T-helper 2 cell treated with Interferon-gamma antibody and Interleukin-4, amounts not matched to agents 100 ng/mL and 5 ng/mL, for 36 hours (primary cell): Measurements from ENCODE around the gene MAP4K3. TPM values are rescaled to one million over a fixed set of nuclear protein-coding genes. Genes with fewer than 3 reads are reported as not detected.

ENCODE experiments used
- intact Hi-C: fragments of 100-400 bp; cut with micrococcal nuclease; formaldehyde crosslinking; loops from one replicate; pipeline ENCODE4 v1.15.1; 2023
- total RNA-seq: library from RNA; stranded (reverse); gene quantifications from 2 replicates; pipeline ENCODE4 v1.2.3, GENCODE V29; 2022

MAP4K3 gene
- total RNA-seq, 1 donor from 2014 or later, result 12.5 TPM

DNA sequence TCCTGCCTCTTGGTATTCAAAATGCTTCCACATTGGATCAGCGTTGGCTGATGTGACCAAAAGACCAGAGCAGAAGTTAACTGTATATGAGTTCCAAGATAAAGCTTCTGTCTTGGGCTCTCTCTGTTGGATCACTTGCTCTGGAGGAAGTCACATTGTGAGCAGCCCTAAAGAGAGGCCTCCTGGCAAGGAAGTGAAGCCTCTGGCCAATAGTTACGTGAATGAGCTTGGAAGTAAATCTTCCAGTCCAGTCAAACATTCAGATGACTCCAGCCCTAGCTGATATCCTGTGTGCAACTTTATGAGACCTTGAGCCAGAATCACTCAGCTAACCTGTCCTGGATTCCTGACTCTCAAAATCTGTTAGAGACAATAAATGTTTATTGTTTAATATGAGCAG, 125.6 kb downstream of the MAP4K3 start:
- intact Hi-C loops, result no loop called here

DNA sequence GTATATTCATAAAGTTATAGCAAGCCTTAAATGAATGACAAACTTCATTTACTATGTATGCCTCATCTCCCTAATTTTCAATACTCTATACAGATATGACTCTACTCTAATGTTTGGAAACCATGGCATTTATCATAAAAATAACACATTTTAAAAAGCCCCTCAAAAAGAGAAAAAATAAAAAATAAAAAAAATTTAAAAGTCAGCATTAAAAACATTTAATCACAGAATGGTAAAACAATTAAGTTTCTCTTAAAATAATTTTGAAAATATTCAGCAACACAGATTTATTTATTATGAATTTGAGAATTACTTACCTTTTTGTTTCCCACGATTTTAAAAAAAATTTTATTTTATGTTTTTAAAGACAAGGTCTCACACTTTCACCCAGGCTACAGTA, 128.3 kb downstream of the MAP4K3 start:
- intact Hi-C loops, result no loop called here

DNA sequence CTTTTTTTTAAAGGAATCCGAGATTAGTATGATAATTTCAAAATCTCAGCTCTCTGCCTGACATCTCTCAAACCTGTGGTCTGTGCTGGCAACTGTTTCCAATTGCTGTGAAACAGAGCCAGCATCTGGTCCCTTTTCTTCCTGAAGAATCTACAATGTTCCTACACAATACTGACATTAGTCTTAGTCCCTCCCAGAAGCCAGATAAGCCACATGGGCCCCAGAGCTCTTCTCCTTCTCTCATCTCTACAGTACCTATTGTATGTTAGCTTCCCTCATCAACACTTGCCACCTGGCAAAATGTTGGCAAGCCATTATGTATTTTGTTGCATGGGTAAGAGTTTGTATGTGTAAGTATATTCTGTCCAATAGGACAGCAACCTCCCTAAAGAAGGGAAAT, 130.5 kb downstream of the MAP4K3 start:
- intact Hi-C loops, result no loop called here

DNA sequence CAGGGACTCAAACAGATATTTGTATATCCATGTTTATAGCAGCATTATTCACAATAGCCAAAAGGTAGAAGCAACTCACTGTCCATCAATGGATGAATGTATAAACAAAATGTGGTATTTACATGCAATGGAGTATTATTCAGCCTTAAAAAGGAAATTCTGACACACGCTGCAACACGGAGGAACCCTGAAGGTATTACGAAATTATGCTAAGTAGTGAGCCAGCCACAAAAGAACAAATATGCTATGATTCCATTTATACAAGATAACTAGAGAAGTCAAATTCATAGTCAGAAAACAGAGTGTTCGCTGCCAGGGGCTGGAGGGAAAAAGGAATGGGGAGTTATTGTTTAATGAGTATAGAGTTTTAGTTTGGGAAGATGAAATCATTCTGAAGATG, 132.4 kb downstream of the MAP4K3 start:
- intact Hi-C loops, result no loop called here

DNA sequence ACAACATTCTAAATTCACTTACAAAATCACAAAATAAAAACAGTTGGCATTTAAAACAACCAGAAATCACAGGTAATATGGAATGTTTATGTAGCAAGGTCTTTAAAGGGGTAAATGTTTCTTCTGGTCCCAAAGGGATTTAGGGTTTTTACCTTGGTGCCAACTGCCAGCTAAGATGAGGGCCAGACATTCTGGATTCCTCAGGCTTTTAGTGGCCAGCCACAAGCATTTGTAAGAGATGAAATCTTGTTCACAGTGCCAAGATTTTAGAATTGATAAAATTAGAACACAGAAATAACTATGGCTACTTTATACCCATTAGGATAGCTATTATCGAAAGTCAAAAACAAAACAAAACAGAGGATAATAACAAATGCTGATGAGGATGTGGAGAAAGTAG, 132.9 kb downstream of the MAP4K3 start:
- intact Hi-C loops, result no loop called here

DNA sequence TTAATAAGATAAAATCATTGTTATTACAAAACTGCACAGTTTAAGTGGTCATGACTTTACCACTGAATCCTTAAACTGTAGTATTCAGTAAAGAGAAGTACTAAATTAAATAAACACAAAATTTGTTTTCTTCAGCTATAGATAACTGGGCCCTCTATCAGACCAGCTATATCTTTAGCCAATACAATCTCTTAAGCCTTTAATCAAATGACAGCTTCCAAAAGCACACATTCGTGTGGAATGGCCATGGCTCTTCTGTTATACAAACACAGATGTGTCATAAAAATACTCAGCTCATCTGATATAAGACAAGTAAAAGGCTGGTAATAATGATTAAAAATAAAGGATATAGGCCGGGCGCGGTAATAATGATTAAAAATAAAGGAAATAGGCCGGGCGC, 135.7 kb downstream of the MAP4K3 start:
- intact Hi-C loops, result no loop called here

DNA sequence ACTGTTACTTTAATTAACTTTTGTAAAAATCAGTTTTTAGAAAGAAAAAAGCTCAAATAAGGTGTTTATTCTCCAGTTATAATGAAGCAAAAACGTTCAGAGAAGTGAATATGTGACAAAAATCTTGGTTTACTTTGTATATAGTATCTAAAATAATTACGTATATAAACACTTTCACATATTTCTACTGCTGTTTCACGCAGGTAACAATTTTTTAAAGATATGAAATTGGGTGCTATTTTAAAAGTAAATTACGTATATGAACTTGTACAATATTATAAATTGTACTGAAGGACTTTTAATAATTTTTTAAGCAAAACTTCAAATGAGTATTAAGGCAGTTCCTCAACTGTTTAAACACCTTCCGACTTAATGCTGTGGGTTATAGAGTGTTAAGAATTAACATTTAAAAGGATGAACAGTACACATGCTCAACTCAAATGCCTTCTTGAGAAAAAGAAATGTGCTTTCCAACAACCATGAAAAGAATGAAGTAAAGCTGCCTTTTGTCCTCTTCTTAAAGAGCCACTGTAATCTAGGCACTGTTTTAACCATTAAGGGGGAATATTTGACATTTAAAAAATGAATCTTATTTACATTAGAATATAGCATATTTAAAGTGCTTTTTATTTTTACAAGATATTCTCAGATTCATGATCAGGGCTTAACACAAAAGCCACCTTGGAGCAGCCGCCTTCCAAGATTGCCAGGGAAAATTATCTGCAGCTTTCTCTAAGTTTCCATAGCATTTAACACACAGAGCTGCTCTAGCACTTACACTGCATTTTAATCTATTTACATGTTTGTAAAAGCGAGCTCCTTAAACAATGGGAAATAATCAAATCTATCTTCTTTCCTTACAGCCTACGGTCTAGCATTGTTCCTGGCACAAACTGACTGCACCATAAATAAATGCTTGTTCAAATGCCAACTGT, 136.8 kb downstream of the MAP4K3 start:
- intact Hi-C loops, result no loop called here

DNA sequence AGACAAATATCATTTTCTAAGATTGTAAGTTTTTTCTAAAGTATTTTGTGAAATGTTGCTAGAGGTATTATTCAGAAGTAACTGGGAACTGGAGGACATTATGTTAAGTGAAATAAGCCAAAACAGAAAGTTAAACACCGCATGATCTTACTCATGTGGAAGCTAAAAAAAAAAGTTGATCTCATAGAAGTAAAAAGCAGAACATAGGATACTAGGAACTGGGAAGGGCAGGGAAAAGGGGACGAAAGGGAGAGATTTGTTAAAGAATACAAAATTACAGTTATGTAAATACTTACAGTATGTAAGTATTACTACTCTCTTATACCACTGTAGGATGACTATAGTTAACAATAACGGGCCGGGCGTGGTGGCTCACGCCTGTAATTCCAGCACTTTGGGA, 146.7 kb downstream of the MAP4K3 start:
- intact Hi-C loops, result no loop called here

DNA sequence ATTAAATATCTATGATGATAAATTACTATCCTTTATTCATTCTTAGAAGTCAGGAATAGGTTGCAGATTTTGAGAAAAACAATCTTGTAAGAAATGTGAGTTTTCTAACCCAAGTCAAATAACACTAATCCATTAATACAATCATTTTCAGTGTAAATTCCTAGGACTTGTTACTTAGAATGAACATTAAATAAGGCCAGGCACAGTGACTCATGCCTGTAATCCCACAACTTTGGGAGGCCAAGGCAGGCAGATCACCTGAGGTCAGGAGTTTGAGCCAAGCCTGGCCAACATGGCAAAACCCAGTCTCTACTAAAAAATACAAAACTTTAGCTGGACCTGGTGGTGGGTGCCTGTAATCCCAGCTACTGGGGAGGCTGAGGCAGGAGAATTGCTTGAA, 147.5 kb downstream of the MAP4K3 start:
- intact Hi-C loops, result no loop called here

DNA sequence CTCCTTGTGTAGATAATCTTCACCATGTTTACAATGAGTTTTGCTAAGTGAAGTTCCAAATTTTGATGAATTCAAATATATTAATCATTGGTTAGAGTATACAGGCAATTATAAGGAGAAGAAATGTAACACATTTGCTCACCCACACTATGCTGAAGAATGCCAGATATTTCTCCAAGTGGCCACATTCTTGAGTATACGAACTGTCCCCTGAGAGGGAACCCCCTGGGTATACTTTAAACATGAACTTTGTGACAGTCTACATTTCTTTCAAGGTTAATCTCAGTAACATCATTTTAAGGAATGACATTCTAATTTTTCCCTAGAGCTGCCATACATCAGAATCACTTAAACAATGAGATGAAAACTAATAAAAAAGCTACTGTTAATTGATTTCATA, 153.5 kb downstream of the MAP4K3 start:
- intact Hi-C loops, result no loop called here

DNA sequence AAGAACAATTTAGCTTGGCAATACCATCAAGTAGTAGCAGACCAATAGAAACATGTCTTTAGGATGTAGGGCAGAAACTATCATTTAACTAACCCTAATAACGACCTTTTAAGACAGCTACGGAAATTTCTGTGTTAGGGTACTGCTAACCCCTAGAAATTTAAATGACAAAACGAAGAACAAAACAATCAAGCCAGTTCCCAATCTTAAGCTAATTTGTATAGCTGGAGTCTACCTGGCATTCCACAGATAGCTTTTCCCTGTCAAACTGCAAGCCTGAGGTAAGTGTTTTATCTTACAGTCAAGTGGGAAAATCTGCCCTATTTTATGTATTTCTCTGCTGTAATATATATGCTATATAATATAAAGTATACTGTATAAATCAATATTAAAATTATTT, 155.7 kb downstream of the MAP4K3 start:
- intact Hi-C loops, result no loop called here

DNA sequence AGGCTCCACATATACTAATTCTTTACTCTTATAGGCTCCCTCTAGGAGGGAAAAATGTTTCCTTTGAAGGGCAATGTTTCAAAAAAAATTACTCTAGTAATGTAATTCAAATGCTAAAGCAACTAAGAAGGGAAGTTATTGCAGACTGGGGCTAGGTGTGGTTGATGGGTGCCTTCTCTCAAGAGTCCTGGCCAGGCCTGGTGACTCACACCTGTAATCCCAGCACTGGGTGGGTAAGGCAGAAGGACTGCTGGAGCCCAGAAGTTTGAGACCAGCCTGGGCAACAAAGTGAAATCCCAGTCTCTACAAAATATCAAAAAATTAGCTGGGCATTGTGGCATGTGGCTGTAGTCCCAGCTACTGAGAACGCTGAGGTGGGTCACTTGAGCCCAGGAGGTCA, 162.1 kb downstream of the MAP4K3 start:
- intact Hi-C loops, result no loop called here

DNA sequence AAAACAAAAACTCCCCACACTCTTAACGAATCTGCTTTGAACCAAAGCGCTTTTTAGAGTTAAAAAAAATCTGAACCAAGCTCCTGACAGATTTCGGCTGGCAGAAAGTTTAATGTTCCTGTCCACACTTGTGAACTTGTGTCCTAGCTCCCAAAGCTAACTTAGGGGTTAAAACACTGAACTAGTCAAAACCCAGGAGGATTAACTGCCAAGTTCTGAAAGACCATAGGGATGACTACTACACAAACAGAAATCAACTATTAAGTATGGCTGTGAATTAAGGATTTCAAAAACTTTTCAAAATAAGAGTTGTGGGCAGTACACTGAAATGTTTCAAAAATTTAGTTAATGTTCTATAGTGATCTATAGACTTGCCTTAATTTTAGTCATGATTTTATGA, 167.1 kb downstream of the MAP4K3 start:
- intact Hi-C loops, result no loop called here

DNA sequence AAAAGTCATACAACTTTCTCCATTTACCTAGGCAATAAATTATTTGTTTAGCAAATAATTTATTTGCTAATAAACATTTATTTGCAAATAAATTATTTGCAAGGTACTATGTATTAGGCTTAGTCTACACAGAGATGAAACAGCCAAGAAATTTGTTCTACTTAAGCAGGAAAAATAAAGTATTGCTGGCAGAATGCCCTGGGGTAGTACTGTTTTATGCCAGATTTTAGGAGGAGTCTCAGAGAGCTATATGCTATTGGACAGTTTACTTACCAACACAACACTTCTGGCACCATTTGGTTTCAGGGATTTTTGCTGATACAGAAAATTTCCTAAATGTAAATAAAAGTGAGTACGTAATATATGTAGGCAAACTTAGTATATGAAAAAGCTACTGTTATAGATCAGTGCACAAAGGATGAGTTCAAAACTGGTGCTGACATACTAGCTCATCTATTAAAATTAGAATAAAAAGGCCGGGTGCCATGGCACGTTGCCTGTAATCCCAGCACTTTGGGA, 170.1 kb downstream of the MAP4K3 start:
- intact Hi-C loops, result no loop called here

DNA sequence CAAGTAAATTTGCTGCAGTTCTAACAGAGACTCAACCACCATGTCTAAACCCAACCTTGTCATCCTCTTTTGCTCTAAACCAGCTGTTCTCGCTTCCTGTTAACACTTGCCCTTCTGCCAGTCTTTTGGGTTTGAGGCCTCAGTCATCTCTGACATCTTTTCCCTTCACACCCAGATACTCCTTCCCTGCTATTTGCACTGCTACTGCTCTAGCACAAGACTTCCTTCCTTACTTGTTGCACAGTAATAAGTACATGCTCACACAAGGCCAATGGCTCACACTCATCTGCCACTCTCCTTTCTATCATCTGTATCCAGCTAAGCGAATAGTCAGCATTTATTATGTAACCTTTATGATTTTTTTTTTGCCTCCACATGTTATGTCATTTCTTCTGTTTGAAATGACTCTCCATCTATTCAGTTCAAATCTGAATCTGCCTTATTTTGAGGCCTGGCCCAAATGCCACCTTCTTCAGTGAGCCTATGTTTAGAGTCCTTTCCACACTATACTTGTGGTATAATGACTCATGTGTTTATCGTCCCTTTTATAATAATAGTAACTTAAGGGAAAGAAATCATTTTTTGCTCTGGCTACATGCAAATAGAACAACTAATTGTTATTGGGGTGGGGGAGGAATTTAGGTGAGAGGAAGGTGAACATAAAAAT, 170.8 kb downstream of the MAP4K3 start:
- intact Hi-C loops, result no loop called here

DNA sequence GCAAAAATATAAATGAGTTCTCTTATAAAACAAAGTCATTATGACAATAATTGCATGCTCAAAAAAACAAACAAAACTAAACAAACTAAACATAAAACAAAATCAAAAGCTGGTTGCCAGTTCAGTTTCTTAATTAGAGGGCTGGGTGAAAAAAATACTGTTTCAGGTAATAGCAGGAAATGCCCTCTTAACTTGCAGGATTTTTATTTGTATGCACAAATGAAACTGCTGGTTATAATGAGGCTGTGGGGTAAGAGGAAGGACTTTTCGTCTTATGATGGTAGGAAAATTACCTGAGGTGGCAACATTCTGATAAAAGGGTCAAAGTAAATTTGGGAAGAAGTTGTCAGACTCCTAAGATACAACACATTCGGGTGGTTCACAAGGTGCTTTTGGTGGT, 171.8 kb downstream of the MAP4K3 start:
- intact Hi-C loops, result no loop called here

DNA sequence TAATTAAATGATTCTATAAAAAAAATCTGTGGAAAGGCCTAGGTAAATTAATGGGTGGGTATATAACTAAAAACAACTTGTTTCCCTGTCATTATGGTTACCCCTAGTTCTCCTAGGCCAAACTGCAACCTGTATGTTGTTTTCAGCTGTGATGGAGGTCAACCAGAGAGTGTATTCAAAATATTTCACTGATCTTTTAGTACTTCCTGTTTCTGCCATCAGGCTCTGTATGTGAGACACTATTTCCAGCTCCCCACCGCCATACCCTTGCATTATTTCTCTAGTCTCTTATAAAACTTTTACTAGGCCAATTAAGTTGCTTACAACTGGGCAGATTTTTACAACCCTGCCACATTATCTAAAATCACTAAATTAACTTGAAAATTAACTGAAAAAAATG, 172.4 kb downstream of the MAP4K3 start:
- intact Hi-C loops, result no loop called here

DNA sequence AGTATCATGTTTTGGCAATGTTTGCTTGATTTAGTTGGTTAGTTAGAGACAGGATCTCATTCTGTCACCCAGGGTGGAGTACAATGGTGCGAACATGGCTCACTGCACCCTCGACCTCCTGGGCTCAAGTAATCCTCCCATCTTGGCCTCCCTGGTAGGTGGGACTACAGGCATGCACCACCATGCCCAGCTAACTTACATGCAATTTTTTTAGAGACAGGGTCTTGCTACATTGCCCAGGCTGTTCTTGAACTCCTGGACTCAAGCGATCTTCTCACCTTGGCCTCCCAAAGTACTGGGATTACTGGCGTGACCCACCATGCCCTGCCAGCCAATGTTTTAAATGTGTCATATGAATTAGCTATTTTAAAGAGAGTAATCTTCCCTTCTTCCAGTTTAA, 177.0 kb downstream of the MAP4K3 start:
- intact Hi-C loops, result no loop called here

DNA sequence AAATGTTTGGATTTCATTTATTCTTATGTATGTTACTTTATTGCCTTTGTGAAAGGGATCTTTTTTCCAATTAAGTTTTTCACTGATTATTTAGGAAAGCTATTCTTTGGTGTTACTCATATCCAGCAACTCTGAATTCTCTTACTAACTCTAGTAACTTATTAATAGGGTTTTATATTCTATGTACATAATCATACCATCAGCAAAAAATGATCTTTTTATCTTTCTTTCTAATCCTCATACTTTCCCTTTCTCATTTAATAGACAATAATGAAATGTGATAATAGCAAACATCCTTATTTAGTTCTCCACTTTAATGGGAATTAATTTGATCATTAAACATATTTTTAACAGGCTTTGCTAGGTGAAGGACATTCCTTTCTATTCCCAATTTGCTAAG, 181.0 kb downstream of the MAP4K3 start:
- intact Hi-C loops, result no loop called here

DNA sequence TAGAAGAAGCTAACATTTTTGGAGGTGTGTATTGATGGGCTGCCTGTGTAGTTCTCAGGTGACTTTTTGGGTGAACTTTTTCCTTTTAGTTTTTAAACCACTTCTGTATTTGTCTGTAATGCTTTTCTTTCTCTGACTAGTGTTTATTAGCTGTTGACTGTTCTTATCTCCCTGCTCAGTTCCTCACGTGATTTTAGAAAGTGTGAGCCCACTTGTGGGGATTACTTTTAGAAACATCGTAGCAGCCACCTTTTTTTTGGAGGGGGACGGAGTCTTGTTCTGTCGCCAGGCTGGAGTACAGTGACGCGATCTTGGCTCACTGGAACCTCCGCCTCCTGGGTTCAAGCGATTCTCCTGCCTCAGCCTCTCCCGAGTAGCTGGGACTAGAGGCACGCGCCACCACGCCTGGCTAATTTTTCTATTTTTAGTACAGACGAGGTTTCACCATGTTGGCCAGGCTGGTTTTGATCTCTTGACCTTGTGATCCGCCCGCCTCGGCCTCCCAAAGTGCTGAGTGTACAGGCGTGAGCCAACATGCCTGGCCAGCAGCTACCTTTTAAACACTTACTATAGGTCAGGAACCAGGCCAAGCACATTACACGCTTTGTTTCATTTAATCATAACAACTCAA, 184.1 kb downstream of the MAP4K3 start:
- intact Hi-C loops, result no loop called here

DNA sequence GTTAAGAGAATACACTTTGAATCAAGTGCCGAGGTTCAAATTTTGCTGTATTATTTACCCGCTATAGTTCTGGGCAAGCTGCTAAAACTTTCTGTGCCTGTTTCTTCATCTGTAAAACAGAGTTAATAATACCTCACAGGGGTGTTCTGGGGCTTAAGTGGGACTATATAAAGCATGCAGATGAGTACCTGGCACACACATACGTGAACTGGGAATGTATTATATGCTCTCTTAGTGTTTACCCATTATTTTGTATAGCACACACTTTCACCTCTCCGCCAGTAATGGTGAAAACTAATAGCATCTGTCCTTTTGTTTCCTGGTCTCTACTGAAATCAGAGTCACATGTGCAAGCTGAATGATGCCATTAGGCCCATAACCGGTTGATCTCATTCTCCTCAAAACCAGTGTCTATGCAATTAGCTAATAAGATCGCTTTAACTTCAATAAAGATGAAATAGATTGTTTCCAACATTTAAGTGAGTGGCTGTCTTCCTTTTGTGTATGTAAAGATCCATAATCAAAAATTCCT, 189.5 kb downstream of the MAP4K3 start:
- intact Hi-C loops, result no loop called here
